LNCAP (cell line): ENCODE data around the gene PALD1.

Experiments
- CTCF ChIP-seq: fragments of 450-650 bp; IDR thresholded peaks from 2 replicates; pipeline ENCODE4 v1.5.1; 2017; ENCODE audit warnings: mild to moderate bottlenecking

Gene PALD1

GRCh38 chr10:70592186-70592735 lies 113.7 kb downstream of the PALD1 start:
- no peak for TF ChIP-seq CTCF

GRCh38 chr10:70592746-70593512 lies 114.4 kb downstream of the PALD1 start:
- TF ChIP-seq CTCF: no peak

GRCh38 chr10:70593513-70593890 lies 114.9 kb downstream of the PALD1 start:
- TF ChIP-seq CTCF: no peak

GRCh38 chr10:70594161-70594560 lies 115.6 kb downstream of the PALD1 start:
- no peak for TF ChIP-seq CTCF

GRCh38 chr10:70595566-70596016 lies 117.0 kb downstream of the PALD1 start:
- no peak for TF ChIP-seq CTCF

- no peak for TF ChIP-seq CTCF
These were observed 117.7 kb downstream of the PALD1 start for GRCh38 chr10:70596110-70596798.

GRCh38 chr10:70596860-70597809 lies 118.6 kb downstream of the PALD1 start:
- no peak for TF ChIP-seq CTCF
